Endometrial microvascular endothelial cells (primary cell): ENCODE measurements around the gene ZNF423. TPM values are rescaled to one million over a fixed set of nuclear protein-coding genes. Genes with fewer than 3 reads are reported as not detected.

ENCODE experiments used
- in situ Hi-C: cut with HindIII; loops from 2 replicates; pipeline ENCODE4 v1.10.0; 2017; ENCODE audit warnings: low sequenced_read_pairs, low pct_unique_long_range_greater_than_20kb; ENCODE audit errors: inconsistent ontology term
- total RNA-seq: library from RNA; depleted of rRNA; stranded (reverse); fragments of >200 nt; gene quantifications from one replicate; pipeline ENCODE4 v1.2.3, GENCODE V29; 2015; ENCODE audit errors: inconsistent ontology term

The ZNF423 gene
- total RNA-seq, 1 donor from 2014 or later, result 1.2 TPM

GRCh38 chr16:49632086-49632794, 223.7 kb downstream of the ZNF423 start:
- in situ Hi-C loops, result no loop called here

DNA sequence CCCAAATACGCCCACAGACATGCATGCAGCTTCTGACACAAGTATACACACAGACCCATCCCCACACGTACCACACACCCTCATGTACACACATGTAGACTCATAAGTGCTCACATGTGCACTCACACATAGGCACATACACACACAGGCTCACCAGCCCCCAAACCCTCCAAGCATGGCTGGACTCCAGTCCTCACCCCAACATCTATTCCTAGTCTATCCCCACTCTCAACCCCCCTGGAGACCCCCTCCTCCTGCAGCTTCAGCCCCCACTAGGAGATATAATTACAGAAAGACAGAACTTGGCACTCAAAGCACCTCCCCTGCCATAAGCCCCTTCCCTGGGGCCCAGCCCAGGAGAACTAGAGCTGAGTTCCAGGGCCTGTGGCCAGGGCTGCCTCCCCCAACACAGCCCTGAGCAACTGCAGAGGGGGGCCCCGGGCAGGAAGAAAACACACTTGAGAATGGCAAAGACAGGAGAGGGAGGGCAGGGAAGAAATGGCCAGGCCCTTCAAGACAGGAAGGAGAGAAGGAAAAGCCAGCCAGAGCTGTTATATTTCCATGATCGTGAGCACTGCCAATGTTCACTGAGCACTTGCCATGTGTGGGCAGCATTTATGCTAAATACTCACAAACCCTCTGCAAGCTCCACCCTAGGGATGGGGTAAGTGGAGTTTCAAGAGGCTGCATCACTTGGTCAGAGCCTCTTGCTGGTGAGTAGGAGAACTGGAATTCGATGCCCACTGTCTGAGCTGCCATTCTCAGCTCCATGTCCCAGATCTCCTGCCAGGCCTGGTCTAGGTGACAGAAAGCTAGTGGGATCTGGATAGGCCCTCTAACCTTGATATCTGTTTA, 224.5 kb downstream of the ZNF423 start:
- in situ Hi-C loops, result no loop called here

DNA sequence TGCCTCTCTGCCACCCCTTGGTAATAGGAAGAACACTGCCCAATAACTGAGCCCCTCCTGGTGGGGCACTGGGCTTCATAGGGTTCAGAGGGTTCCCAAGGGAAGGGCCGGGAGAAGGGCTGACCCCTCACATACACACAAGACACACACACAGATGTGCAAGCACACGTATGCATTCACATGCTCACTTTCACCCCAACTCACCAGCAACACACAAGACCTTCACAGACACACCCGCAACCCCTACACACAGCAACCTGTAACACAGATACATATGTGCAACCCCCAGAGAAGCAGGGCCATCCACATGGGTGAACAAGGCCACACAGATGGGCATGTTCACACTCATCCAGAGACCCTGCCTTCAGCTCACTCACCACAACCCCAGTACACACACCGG, 225.1 kb downstream of the ZNF423 start:
- in situ Hi-C loops, result no loop called here

DNA sequence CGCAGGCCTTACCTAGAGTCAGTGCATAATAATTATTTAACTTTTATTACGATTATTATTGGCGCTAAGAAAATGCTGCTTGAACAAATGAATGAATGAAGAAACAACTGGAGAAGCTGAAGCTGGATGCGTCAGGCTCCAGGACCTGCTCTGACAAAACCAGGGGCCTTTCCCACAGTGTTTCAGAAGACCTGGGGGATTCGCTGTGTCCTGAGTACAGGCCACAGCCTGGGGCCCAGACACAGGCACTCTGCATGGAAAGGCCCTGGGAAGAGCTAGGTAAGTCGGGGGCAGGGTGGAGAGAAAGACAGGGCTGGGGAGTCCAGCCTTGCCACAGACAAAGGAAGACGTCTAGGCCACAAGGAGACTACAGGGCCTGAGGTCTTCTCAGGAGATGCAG, 226.1 kb downstream of the ZNF423 start:
- in situ Hi-C loops, result no loop called here

DNA sequence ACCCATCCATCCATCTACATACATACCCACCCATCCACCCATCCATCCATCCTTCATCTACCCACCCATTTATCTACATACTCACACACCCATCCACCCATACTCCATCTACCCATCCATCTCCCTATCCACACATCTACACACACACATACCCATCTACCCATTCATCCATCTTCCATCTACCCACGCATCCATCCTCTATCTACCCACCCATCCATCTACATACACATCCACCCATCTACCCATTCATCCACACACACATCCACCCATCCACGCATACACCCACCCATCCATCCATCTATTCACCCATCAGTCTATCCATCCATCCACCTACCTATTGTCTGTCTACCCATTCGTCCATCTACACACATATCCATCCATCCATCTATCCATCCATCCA, 227.8 kb downstream of the ZNF423 start:
- in situ Hi-C loops, result no loop called here

DNA sequence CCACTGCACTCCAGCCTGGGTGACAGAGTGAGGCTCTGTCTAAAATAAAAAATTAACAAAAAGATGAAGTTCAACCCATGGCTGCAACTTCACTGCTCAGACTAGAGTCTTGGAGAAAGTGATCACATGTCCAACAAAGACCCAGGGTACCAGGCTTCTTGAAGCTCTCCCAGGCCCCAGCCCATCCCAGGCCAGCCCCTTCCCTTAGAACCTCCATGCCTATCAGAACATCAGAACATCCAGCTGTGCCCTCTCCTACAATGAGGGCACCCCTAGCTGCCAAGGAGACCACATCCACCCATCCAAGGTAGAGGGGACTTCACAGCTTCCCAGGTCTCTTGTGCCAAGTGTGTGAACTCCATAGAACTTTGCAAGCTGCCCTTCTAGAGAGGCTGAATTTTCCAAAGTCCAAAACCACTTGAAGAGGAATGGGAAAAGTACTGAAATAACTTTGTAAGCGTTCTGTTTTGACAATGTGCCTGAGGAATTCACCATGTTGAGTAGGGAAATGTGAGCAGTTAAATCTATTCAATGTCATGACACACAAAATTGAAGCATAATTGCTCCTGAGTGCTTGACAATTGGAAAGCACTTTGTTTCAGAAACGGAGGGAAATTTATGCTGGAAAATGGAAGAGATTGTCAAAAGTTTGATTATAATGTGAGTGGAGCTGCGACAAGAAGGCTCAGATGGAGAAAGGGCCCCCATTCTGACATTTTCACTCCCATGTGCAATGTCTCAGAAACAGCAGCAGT, 230.4 kb downstream of the ZNF423 start:
- in situ Hi-C loops, result no loop called here

DNA sequence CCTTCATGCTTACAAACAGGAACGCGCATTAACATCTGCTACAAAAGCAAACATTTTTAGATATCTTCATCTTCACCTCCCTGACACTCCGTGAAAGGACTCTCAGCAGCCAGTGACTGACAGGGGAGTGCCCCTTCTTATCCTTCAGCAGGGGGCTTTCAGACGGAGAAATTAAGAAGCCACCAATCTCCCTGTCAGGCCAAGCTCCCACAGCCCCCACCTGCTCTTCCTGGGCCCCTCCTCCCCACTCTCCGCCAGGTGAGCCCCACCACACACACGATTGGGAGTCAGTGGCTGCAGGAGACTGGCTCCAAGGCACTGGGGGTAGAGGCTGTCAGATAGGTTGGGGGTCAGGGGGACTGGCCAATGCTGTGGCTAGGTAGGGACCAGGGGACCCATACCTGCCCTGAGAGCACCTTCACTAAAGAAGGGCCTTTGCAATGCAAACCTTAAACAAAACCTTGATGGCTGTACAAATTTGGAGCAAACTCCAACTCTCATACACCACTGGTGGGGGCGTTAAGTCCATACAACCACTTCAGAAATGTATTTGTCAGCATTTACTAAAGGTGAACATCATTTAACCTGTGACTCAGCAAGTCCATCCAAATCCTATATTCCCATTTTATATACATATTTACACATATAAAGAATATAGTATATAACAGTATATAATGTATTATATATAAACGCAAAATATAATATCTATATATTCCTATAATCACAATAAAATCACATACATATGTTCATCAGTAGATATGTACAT, 232.2 kb downstream of the ZNF423 start:
- in situ Hi-C loops, result no loop called here

DNA sequence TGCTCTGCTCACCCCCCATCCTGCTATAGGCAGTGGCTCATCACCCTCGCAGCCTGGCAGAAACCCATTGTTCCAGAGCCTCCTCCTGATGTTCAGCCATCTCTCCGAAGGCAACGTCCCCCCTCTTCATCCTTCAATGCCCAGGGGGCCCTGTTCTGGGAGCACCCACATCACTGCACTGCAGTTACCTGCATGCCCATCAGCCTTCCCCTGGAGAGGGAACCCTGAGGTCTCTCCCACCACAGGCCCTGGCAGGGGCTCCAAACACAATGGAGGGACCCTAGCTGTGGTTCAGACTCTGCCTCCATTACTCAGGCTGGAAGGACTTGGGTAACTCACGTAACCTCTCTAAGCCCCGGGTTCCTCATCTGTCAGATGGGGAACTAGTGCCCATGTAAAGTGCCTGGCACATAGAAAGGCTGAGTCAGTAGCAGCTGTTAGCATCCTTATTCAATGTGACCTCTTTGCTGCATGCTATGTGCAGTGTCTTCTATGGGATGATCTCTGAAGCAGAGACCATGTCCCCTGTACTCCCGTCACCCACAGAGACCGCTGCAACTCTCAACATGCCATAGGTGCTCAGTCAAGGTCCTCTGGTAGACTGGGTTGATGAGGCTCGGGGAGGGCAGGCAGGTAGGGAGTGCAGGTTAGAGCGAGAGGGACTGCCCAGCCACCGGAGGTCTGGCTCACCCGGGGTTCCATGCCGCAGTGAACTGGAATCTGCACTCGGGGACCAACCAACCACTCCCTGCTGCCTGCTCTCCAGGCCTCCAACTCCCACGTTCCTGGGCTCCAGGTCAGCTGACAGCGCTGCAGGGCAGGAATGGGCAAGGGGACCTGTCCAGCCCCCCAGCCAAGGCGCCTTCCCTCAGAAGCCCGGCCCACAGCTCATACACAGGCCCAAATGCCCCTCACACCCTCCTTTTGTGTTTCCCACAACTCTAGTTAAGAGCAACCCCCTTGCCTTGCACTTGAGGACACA, 233.2 kb downstream of the ZNF423 start:
- in situ Hi-C loops, result no loop called here

DNA sequence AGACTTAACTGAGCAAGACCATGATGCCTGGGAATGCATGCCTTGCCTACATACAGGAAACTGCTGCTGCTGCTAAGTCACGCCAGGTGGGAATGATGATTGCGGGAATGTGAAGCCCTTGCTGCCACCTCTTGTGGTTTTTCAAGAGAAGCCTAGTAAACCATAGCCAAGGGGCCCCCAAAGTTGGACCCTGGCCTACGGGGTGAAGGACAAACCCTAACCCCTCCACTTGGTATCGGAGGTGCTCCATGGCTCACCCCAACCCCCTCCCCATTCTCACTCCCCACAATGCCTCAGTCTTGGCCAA, 233.9 kb downstream of the ZNF423 start:
- in situ Hi-C loops, result no loop called here

- in situ Hi-C loops, result no loop called here
Measured at GRCh38 chr16:49621241-49622083, 234.4 kb downstream of the ZNF423 start.

DNA sequence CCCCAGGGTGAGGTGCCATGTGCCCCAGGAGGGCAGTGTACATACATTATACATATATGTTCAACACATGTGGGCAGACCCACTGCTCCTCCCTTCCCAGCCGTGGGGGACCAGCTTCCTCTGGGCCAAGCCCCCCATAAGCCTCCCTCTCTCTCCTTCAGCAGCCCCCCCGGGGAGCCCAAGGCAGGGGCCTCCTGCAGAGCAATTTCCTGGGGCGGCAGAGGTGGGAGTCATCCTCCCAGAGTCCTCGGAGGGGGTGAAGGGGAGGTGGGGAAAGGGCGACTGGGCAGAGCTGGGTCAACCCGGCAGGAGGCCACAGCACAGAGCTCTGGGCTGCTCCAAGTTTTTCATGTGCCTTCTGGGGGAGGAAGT, 235.1 kb downstream of the ZNF423 start:
- in situ Hi-C loops, result no loop called here

- in situ Hi-C loops, result no loop called here
Measured at GRCh38 chr16:49620158-49620868, 235.6 kb downstream of the ZNF423 start.

DNA sequence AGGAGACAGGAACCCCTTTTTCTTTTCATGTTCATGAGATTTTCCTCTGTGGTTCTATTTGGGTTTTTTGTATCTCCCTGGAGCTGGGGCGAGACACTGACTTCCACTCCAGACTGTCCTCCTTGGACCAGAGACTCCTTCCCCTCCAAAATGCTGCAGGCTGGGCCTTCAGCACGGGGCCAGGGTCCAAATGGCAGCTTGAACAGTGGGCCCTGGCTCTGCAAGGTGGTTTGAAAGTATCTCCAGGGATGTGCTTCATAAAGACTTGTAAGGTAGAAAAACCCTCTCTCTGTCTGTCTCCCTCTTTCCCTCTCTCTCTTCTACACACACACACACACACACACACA, 236.1 kb downstream of the ZNF423 start:
- in situ Hi-C loops, result no loop called here

GRCh38 chr16:49618955-49619354, 237.0 kb downstream of the ZNF423 start:
- in situ Hi-C loops, result no loop called here

DNA sequence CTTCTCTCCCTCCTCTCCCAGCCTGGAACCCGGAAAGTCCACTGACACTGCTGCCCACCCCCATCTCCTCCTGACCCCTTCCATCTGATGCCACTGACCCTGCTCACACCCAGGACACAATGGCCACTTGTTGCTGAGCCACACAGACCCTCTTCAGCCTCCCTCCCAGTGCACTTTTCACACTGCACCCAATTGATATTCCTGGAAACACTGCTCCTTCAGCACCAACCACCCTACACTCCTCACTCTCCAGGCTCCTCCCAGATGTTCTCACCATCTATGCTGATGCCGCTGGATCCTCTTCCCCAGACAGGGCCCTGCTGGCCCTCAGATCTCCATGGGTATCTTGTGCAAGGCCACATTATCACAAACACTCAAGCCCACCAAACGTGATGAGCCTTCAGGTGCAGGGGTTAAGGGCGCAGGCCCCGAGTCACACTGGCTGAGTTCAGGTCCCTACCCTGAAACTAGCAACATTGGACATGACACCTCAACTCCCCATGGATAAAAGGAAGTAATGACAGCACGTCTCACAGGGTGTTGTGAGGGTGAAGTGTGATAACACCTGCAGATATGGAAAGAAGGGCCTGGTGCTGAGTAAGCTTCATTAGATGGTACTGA, 238.1 kb downstream of the ZNF423 start:
- in situ Hi-C loops, result no loop called here

DNA sequence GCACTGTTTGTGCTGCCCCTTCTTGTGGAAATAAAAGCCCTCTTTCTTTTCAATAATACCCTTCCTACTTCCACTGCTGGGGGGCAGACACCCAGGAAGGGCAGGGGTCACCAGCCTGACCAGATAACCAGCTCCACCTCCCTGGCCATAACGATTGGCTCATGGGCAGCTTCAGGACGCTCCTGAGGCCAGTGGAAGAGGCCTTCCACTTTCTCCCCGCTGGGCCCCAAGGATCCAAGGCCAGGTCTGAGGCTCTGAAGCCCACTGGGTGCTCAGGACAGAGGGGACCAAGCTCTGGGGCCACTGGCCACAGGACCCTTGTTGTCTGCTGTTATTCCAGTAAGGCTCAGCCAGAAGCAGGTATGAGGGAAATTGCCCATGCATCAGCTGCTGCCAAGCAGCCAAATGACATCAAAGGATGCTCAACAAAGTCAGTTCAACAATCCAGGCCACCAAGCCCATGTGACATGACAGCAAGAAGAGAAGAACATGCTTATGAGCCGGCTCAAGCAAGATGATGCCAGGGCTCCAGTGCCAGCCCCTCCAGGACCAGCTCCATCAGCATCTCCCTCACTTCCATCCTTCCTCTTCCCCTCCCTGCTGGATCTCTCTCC, 238.8 kb downstream of the ZNF423 start:
- in situ Hi-C loops, result no loop called here
